ENCODE results near the gene NRG2.

NRG2 gene

GRCh38 chr5:140060816-140061215 is 17.7 kb upstream of the NRG2 start:
- Histone ChIP-seq H3K9me3 (ENCODE audit: control insufficient read depth in 2 of 2, low read length in 2 of 2) (no peaks in the 10 kb centered on the region), H3K27ac (ENCODE audit: low read depth in 2 of 2, low read length in 2 of 2) (no peak overlapping the region), H3K4me1 (ENCODE audit: control insufficient read depth in 2 of 2, insufficient read depth in 2 of 2, low read length in 2 of 2) (no peaks in the 10 kb centered on the region), H3K4me3 (ENCODE audit: low read length in 2 of 2) (no peak overlapping the region), H3K9ac (ENCODE audit: low read depth in 1 of 2, low read length in 2 of 2) (no peak overlapping the region), H3K36me3 (ENCODE audit: control insufficient read depth in 2 of 2, insufficient read depth in 2 of 2, low read length in 2 of 2) (no peaks in the 10 kb centered on the region), H3K27me3 (ENCODE audit: control insufficient read depth in 2 of 2, insufficient read depth in 2 of 2, low read length in 2 of 2) (peaks cover 7 to 12% of the 10 kb centered on the region in 2 donors)

- peaks cover 7 to 12% of the 10 kb centered on the region in 2 donors for H3K27me3 ChIP-seq (ENCODE audit: control insufficient read depth in 2 of 2, insufficient read depth in 2 of 2, low read length in 2 of 2)
Observed at GRCh38 chr5:140058212-140058932, 15.3 kb upstream of the NRG2 start.

GRCh38 chr5:140056880-140057279 is 13.8 kb upstream of the NRG2 start:
- no peak overlapping the region for H3K27ac ChIP-seq (ENCODE audit: low read depth in 2 of 2, low read length in 2 of 2)
- peaks cover 7 to 12% of the 10 kb centered on the region in 2 donors for H3K27me3 ChIP-seq (ENCODE audit: control insufficient read depth in 2 of 2, insufficient read depth in 2 of 2, low read length in 2 of 2)
- H3K36me3 ChIP-seq (ENCODE audit: control insufficient read depth in 2 of 2, insufficient read depth in 2 of 2, low read length in 2 of 2) = no peaks in the 10 kb centered on the region
- H3K9me3 ChIP-seq (ENCODE audit: control insufficient read depth in 2 of 2, low read length in 2 of 2) = no peaks in the 10 kb centered on the region
- no peak overlapping the region for H3K9ac ChIP-seq (ENCODE audit: low read depth in 1 of 2, low read length in 2 of 2)
- H3K4me1 ChIP-seq (ENCODE audit: control insufficient read depth in 2 of 2, insufficient read depth in 2 of 2, low read length in 2 of 2) = no peaks in the 10 kb centered on the region
- no peak overlapping the region for H3K4me3 ChIP-seq (ENCODE audit: low read length in 2 of 2)

More at GRCh38 chr5:140058212-140058932, 15.3 kb upstream of the NRG2 start:
- no peak overlapping the region for H3K4me3 ChIP-seq (ENCODE audit: low read length in 2 of 2)
- no peak overlapping the region for H3K27ac ChIP-seq (ENCODE audit: low read depth in 2 of 2, low read length in 2 of 2)
- no peaks in the 10 kb centered on the region for H3K9me3 ChIP-seq (ENCODE audit: control insufficient read depth in 2 of 2, low read length in 2 of 2)
- no peak overlapping the region for H3K9ac ChIP-seq (ENCODE audit: low read depth in 1 of 2, low read length in 2 of 2)
- H3K4me1 ChIP-seq (ENCODE audit: control insufficient read depth in 2 of 2, insufficient read depth in 2 of 2, low read length in 2 of 2) = no peaks in the 10 kb centered on the region
- no peaks in the 10 kb centered on the region for H3K36me3 ChIP-seq (ENCODE audit: control insufficient read depth in 2 of 2, insufficient read depth in 2 of 2, low read length in 2 of 2)

GRCh38 chr5:140055152-140055551 is 12.1 kb upstream of the NRG2 start:
- no peak overlapping the region for H3K9ac ChIP-seq (ENCODE audit: low read depth in 1 of 2, low read length in 2 of 2)
- no peak overlapping the region for H3K4me3 ChIP-seq (ENCODE audit: low read length in 2 of 2)
- peaks cover 7% of the 10 kb centered on the region in 2 donors for H3K27me3 ChIP-seq (ENCODE audit: control insufficient read depth in 2 of 2, insufficient read depth in 2 of 2, low read length in 2 of 2)
- H3K9me3 ChIP-seq (ENCODE audit: control insufficient read depth in 2 of 2, low read length in 2 of 2) = no peaks in the 10 kb centered on the region
- no peaks in the 10 kb centered on the region for H3K36me3 ChIP-seq (ENCODE audit: control insufficient read depth in 2 of 2, insufficient read depth in 2 of 2, low read length in 2 of 2)
- H3K27ac ChIP-seq (ENCODE audit: low read depth in 2 of 2, low read length in 2 of 2) = no peak overlapping the region
- H3K4me1 ChIP-seq (ENCODE audit: control insufficient read depth in 2 of 2, insufficient read depth in 2 of 2, low read length in 2 of 2) = no peaks in the 10 kb centered on the region

- Histone ChIP-seq H3K27me3 (ENCODE audit: control insufficient read depth in 2 of 2, insufficient read depth in 2 of 2, low read length in 2 of 2) (peaks cover 5% of the 10 kb centered on the region in 2 donors), H3K36me3 (ENCODE audit: control insufficient read depth in 2 of 2, insufficient read depth in 2 of 2, low read length in 2 of 2) (no peaks in the 10 kb centered on the region), H3K4me3 (ENCODE audit: low read length in 2 of 2) (no peak overlapping the region), H3K9ac (ENCODE audit: low read depth in 1 of 2, low read length in 2 of 2) (no peak overlapping the region), H3K27ac (ENCODE audit: low read depth in 2 of 2, low read length in 2 of 2) (no peak overlapping the region), H3K9me3 (ENCODE audit: control insufficient read depth in 2 of 2, low read length in 2 of 2) (no peaks in the 10 kb centered on the region), H3K4me1 (ENCODE audit: control insufficient read depth in 2 of 2, insufficient read depth in 2 of 2, low read length in 2 of 2) (no peaks in the 10 kb centered on the region)
Observed at GRCh38 chr5:140054086-140054689, 11.1 kb upstream of the NRG2 start.

GRCh38 chr5:140051950-140052349 is 8.9 kb upstream of the NRG2 start:
- Histone ChIP-seq H3K27me3 (ENCODE audit: control insufficient read depth in 2 of 2, insufficient read depth in 2 of 2, low read length in 2 of 2) (no peaks in the 10 kb centered on the region), H3K27ac (ENCODE audit: low read depth in 2 of 2, low read length in 2 of 2) (no peak overlapping the region), H3K9me3 (ENCODE audit: control insufficient read depth in 2 of 2, low read length in 2 of 2) (no peaks in the 10 kb centered on the region), H3K4me3 (ENCODE audit: low read length in 2 of 2) (no peak overlapping the region), H3K36me3 (ENCODE audit: control insufficient read depth in 2 of 2, insufficient read depth in 2 of 2, low read length in 2 of 2) (no peaks in the 10 kb centered on the region), H3K4me1 (ENCODE audit: control insufficient read depth in 2 of 2, insufficient read depth in 2 of 2, low read length in 2 of 2) (no peaks in the 10 kb centered on the region), H3K9ac (ENCODE audit: low read depth in 1 of 2, low read length in 2 of 2) (no peak overlapping the region)

- H3K4me1 ChIP-seq (ENCODE audit: control insufficient read depth in 2 of 2, insufficient read depth in 2 of 2, low read length in 2 of 2) = no peaks in the 10 kb centered on the region
- H3K9ac ChIP-seq (ENCODE audit: low read depth in 1 of 2, low read length in 2 of 2) = no peak overlapping the region
- H3K27ac ChIP-seq (ENCODE audit: low read depth in 2 of 2, low read length in 2 of 2) = no peak overlapping the region
- no peak overlapping the region for H3K4me3 ChIP-seq (ENCODE audit: low read length in 2 of 2)
- H3K27me3 ChIP-seq (ENCODE audit: control insufficient read depth in 2 of 2, insufficient read depth in 2 of 2, low read length in 2 of 2) = peaks cover 3 to 6% of the 10 kb centered on the region in 2 donors
- H3K36me3 ChIP-seq (ENCODE audit: control insufficient read depth in 2 of 2, insufficient read depth in 2 of 2, low read length in 2 of 2) = no peaks in the 10 kb centered on the region
- no peaks in the 10 kb centered on the region for H3K9me3 ChIP-seq (ENCODE audit: control insufficient read depth in 2 of 2, low read length in 2 of 2)
Observed at GRCh38 chr5:140049713-140050112, 6.6 kb upstream of the NRG2 start.

GRCh38 chr5:140049205-140049604 is 6.1 kb upstream of the NRG2 start:
- Histone ChIP-seq H3K27me3 (ENCODE audit: control insufficient read depth in 2 of 2, insufficient read depth in 2 of 2, low read length in 2 of 2) (peaks cover 8 to 11% of the 10 kb centered on the region in 2 donors), H3K9ac (ENCODE audit: low read depth in 1 of 2, low read length in 2 of 2) (no peak overlapping the region), H3K27ac (ENCODE audit: low read depth in 2 of 2, low read length in 2 of 2) (no peak overlapping the region), H3K4me1 (ENCODE audit: control insufficient read depth in 2 of 2, insufficient read depth in 2 of 2, low read length in 2 of 2) (no peaks in the 10 kb centered on the region), H3K36me3 (ENCODE audit: control insufficient read depth in 2 of 2, insufficient read depth in 2 of 2, low read length in 2 of 2) (no peaks in the 10 kb centered on the region), H3K9me3 (ENCODE audit: control insufficient read depth in 2 of 2, low read length in 2 of 2) (no peaks in the 10 kb centered on the region), H3K4me3 (ENCODE audit: low read length in 2 of 2) (no peak overlapping the region)

- Histone ChIP-seq H3K36me3 (ENCODE audit: control insufficient read depth in 2 of 2, insufficient read depth in 2 of 2, low read length in 2 of 2) (no peaks in the 10 kb centered on the region), H3K4me1 (ENCODE audit: control insufficient read depth in 2 of 2, insufficient read depth in 2 of 2, low read length in 2 of 2) (peaks cover 4 to 12% of the 10 kb centered on the region in 2 donors), H3K4me3 (ENCODE audit: low read length in 2 of 2) (no peak overlapping the region), H3K9me3 (ENCODE audit: control insufficient read depth in 2 of 2, low read length in 2 of 2) (no peaks in the 10 kb centered on the region), H3K27ac (ENCODE audit: low read depth in 2 of 2, low read length in 2 of 2) (no peak overlapping the region), H3K9ac (ENCODE audit: low read depth in 1 of 2, low read length in 2 of 2) (no peak overlapping the region), H3K27me3 (ENCODE audit: control insufficient read depth in 2 of 2, insufficient read depth in 2 of 2, low read length in 2 of 2) (peaks cover 36 to 45% of the 10 kb centered on the region in 2 donors)
Observed at GRCh38 chr5:140044041-140044440, 942 bp upstream of the NRG2 start.

- Histone ChIP-seq H3K4me1 (ENCODE audit: control insufficient read depth in 2 of 2, insufficient read depth in 2 of 2, low read length in 2 of 2) (peaks cover 4 to 15% of the 10 kb centered on the region in 2 donors), H3K9me3 (ENCODE audit: control insufficient read depth in 2 of 2, low read length in 2 of 2) (no peaks in the 10 kb centered on the region), H3K27me3 (ENCODE audit: control insufficient read depth in 2 of 2, insufficient read depth in 2 of 2, low read length in 2 of 2) (peaks cover 36 to 48% of the 10 kb centered on the region in 2 donors), H3K4me3 (ENCODE audit: low read length in 2 of 2) (peak overlapping the region; percentile 51 to 54), H3K9ac (ENCODE audit: low read depth in 1 of 2, low read length in 2 of 2) (peak overlapping the region in 1 of 2 donors; percentile 12), H3K36me3 (ENCODE audit: control insufficient read depth in 2 of 2, insufficient read depth in 2 of 2, low read length in 2 of 2) (no peaks in the 10 kb centered on the region), H3K27ac (ENCODE audit: low read depth in 2 of 2, low read length in 2 of 2) (no peak overlapping the region)
Observed at GRCh38 chr5:140043508-140043872, 391 bp upstream of the NRG2 start.
